ENCODE results near the gene CELF2.

CELF2 gene

GRCh38 chr10:11164551-11164802, 146.8 kb downstream of the CELF2 start:
- no peaks in the 10 kb centered on the region for H3K79me2 ChIP-seq (ENCODE audit: control insufficient read depth, insufficient read depth, low read length)
- H2BK5ac ChIP-seq (ENCODE audit: low read length) = no peak overlapping the region
- DNase-seq = no peak
- H3K4me3 ChIP-seq (ENCODE audit: low read length) = no peak overlapping the region
- no peak overlapping the region for H3K27ac ChIP-seq (ENCODE audit: low read depth, low read length)
- peak overlapping the region; percentile 60 for H3K4me2 ChIP-seq (ENCODE audit: low read length)
- H3K36me3 ChIP-seq (ENCODE audit: control insufficient read depth, insufficient read depth, low read length) = no peaks in the 10 kb centered on the region
- no peak overlapping the region for H3K18ac ChIP-seq (ENCODE audit: low read length)
- H3K27me3 ChIP-seq (ENCODE audit: insufficient read depth, low read length, poor library complexity) = no peaks in the 10 kb centered on the region
- H3K23ac ChIP-seq (ENCODE audit: low read length) = no peak overlapping the region
- no peaks in the 10 kb centered on the region for H3K79me1 ChIP-seq (ENCODE audit: low read length)
- H2BK15ac ChIP-seq (replicated peaks; ENCODE audit: low read depth) = no peak overlapping the region
- no peak overlapping the region for H2AK5ac ChIP-seq (ENCODE audit: low read length)
- no peak overlapping the region for H4K5ac ChIP-seq (ENCODE audit: low read length)
- no peak overlapping the region for H4K8ac ChIP-seq (ENCODE audit: low read depth, low read length)
- H3K56ac ChIP-seq (ENCODE audit: low read length) = no peak overlapping the region
- no peak overlapping the region for H2BK120ac ChIP-seq (ENCODE audit: low read depth, low read length)
- no CpG with 5 or more reads among the region's 1 CpG for WGBS (ENCODE audit: extremely low coverage, insufficient coverage, low lambda C conversion rate)
- H3K9ac ChIP-seq (ENCODE audit: low read length) = no peak overlapping the region
- H3K4ac ChIP-seq (ENCODE audit: low read depth, low read length) = no peak overlapping the region
- no peaks in the 10 kb centered on the region for H3K4me1 ChIP-seq (ENCODE audit: control insufficient read depth, low read depth, low read length)

- H3K18ac ChIP-seq (ENCODE audit: low read length) = no peak overlapping the region
- H3K79me1 ChIP-seq (ENCODE audit: low read length) = no peaks in the 10 kb centered on the region
- no peak overlapping the region for H3K23ac ChIP-seq (ENCODE audit: low read length)
- H3K4me2 ChIP-seq (ENCODE audit: low read length) = peak overlapping the region; percentile 60
- H2BK5ac ChIP-seq (ENCODE audit: low read length) = no peak overlapping the region
- H4K8ac ChIP-seq (ENCODE audit: low read depth, low read length) = no peak overlapping the region
- no peaks in the 10 kb centered on the region for H3K27me3 ChIP-seq (ENCODE audit: insufficient read depth, low read length, poor library complexity)
- peak overlapping the region; percentile 40 for H3K56ac ChIP-seq (ENCODE audit: low read length)
- H3K4me1 ChIP-seq (ENCODE audit: control insufficient read depth, low read depth, low read length) = no peaks in the 10 kb centered on the region
- no peak overlapping the region for H2AK5ac ChIP-seq (ENCODE audit: low read length)
- no peak overlapping the region for H4K5ac ChIP-seq (ENCODE audit: low read length)
- WGBS (ENCODE audit: extremely low coverage, insufficient coverage, low lambda C conversion rate) = no CpG with 5 or more reads among the region's 38 CpGs
- H3K36me3 ChIP-seq (ENCODE audit: control insufficient read depth, insufficient read depth, low read length) = no peaks in the 10 kb centered on the region
- no peak overlapping the region for H2BK120ac ChIP-seq (ENCODE audit: low read depth, low read length)
- no peak overlapping the region for H3K4ac ChIP-seq (ENCODE audit: low read depth, low read length)
- H3K79me2 ChIP-seq (ENCODE audit: control insufficient read depth, insufficient read depth, low read length) = no peaks in the 10 kb centered on the region
- DNase-seq = peak; percentile 62
- H3K9ac ChIP-seq (ENCODE audit: low read length) = peak overlapping the region; percentile 51
- no peak overlapping the region for H3K27ac ChIP-seq (ENCODE audit: low read depth, low read length)
- H3K4me3 ChIP-seq (ENCODE audit: low read length) = peak overlapping the region; percentile 41
- no peak overlapping the region for H2BK15ac ChIP-seq (replicated peaks; ENCODE audit: low read depth)
These were observed 147.3 kb downstream of the CELF2 start for GRCh38 chr10:11164803-11165590.

GRCh38 chr10:11165591-11166543, 148.2 kb downstream of the CELF2 start:
- no CpG with 5 or more reads among the region's 44 CpGs for WGBS (ENCODE audit: extremely low coverage, insufficient coverage, low lambda C conversion rate)
- no peaks in the 10 kb centered on the region for H3K27me3 ChIP-seq (ENCODE audit: insufficient read depth, low read length, poor library complexity)
- H3K56ac ChIP-seq (ENCODE audit: low read length) = peak overlapping the region; percentile 40
- no peak overlapping the region for H3K23ac ChIP-seq (ENCODE audit: low read length)
- H3K79me2 ChIP-seq (ENCODE audit: control insufficient read depth, insufficient read depth, low read length) = no peaks in the 10 kb centered on the region
- H3K36me3 ChIP-seq (ENCODE audit: control insufficient read depth, insufficient read depth, low read length) = no peaks in the 10 kb centered on the region
- no peak overlapping the region for H3K27ac ChIP-seq (ENCODE audit: low read depth, low read length)
- no peak overlapping the region for H4K8ac ChIP-seq (ENCODE audit: low read depth, low read length)
- no peak overlapping the region for H3K4ac ChIP-seq (ENCODE audit: low read depth, low read length)
- H3K9ac ChIP-seq (ENCODE audit: low read length) = peak overlapping the region; percentile 51
- peak overlapping the region; percentile 25 for H3K18ac ChIP-seq (ENCODE audit: low read length)
- no peak overlapping the region for H4K5ac ChIP-seq (ENCODE audit: low read length)
- DNase-seq = peak; percentile 83
- H3K4me3 ChIP-seq (ENCODE audit: low read length) = peak overlapping the region; percentile 41
- no peak overlapping the region for H2AK5ac ChIP-seq (ENCODE audit: low read length)
- no peaks in the 10 kb centered on the region for H3K4me1 ChIP-seq (ENCODE audit: control insufficient read depth, low read depth, low read length)
- no peak overlapping the region for H2BK15ac ChIP-seq (replicated peaks; ENCODE audit: low read depth)
- H3K4me2 ChIP-seq (ENCODE audit: low read length) = peak overlapping the region; percentile 54
- H2BK5ac ChIP-seq (ENCODE audit: low read length) = no peak overlapping the region
- H2BK120ac ChIP-seq (ENCODE audit: low read depth, low read length) = no peak overlapping the region
- no peaks in the 10 kb centered on the region for H3K79me1 ChIP-seq (ENCODE audit: low read length)

- Histone ChIP-seq H2BK120ac (ENCODE audit: low read depth, low read length) (no peak overlapping the region), H3K4me1 (ENCODE audit: control insufficient read depth, low read depth, low read length) (no peaks in the 10 kb centered on the region), H3K4me2 (ENCODE audit: low read length) (no peak overlapping the region), H3K56ac (ENCODE audit: low read length) (no peak overlapping the region), H2BK15ac (replicated peaks; ENCODE audit: low read depth) (no peak overlapping the region), H4K8ac (ENCODE audit: low read depth, low read length) (no peak overlapping the region), H3K18ac (ENCODE audit: low read length) (no peak overlapping the region), H3K36me3 (ENCODE audit: control insufficient read depth, insufficient read depth, low read length) (no peaks in the 10 kb centered on the region), H3K23ac (ENCODE audit: low read length) (no peak overlapping the region), H3K27me3 (ENCODE audit: insufficient read depth, low read length, poor library complexity) (no peaks in the 10 kb centered on the region), H3K4me3 (ENCODE audit: low read length) (no peak overlapping the region), H2AK5ac (ENCODE audit: low read length) (no peak overlapping the region), H3K4ac (ENCODE audit: low read depth, low read length) (no peak overlapping the region), H2BK5ac (ENCODE audit: low read length) (no peak overlapping the region), H3K79me2 (ENCODE audit: control insufficient read depth, insufficient read depth, low read length) (no peaks in the 10 kb centered on the region), H3K9ac (ENCODE audit: low read length) (no peak overlapping the region), H3K79me1 (ENCODE audit: low read length) (no peaks in the 10 kb centered on the region), H3K27ac (ENCODE audit: low read depth, low read length) (no peak overlapping the region), H4K5ac (ENCODE audit: low read length) (no peak overlapping the region)
- no CpG with 5 or more reads among the region's 5 CpGs for WGBS (ENCODE audit: extremely low coverage, insufficient coverage, low lambda C conversion rate)
- DNase-seq = no peak
These were observed 148.9 kb downstream of the CELF2 start for GRCh38 chr10:11166550-11166949.

GRCh38 chr10:11167233-11167966, 149.7 kb downstream of the CELF2 start:
- Histone ChIP-seq H3K27ac (ENCODE audit: low read depth, low read length) (no peak overlapping the region), H3K18ac (ENCODE audit: low read length) (no peak overlapping the region), H3K4me3 (ENCODE audit: low read length) (no peak overlapping the region), H3K23ac (ENCODE audit: low read length) (no peak overlapping the region), H3K9ac (ENCODE audit: low read length) (no peak overlapping the region), H3K27me3 (ENCODE audit: insufficient read depth, low read length, poor library complexity) (no peaks in the 10 kb centered on the region), H2BK15ac (replicated peaks; ENCODE audit: low read depth) (no peak overlapping the region), H3K56ac (ENCODE audit: low read length) (no peak overlapping the region), H3K36me3 (ENCODE audit: control insufficient read depth, insufficient read depth, low read length) (no peaks in the 10 kb centered on the region), H3K4me1 (ENCODE audit: control insufficient read depth, low read depth, low read length) (no peaks in the 10 kb centered on the region), H3K79me1 (ENCODE audit: low read length) (no peaks in the 10 kb centered on the region), H2BK120ac (ENCODE audit: low read depth, low read length) (no peak overlapping the region), H3K4ac (ENCODE audit: low read depth, low read length) (no peak overlapping the region), H2AK5ac (ENCODE audit: low read length) (no peak overlapping the region), H3K4me2 (ENCODE audit: low read length) (no peak overlapping the region), H4K8ac (ENCODE audit: low read depth, low read length) (no peak overlapping the region), H4K5ac (ENCODE audit: low read length) (no peak overlapping the region), H2BK5ac (ENCODE audit: low read length) (no peak overlapping the region), H3K79me2 (ENCODE audit: control insufficient read depth, insufficient read depth, low read length) (no peaks in the 10 kb centered on the region)
- DNase-seq = no peak
- no CpG with 5 or more reads among the region's 7 CpGs for WGBS (ENCODE audit: extremely low coverage, insufficient coverage, low lambda C conversion rate)
